ENCODE data around the gene RAPGEF4.

The RAPGEF4 gene

GRCh38 chr2:173075781-173076580 lies 340.3 kb downstream of the RAPGEF4 start, which contains the start of gene MAP3K20:
Gene MAP3K20, plus strand, starts transcription at chr2:173075846. Its CDS starts 15,186 bp downstream, at chr2:173091032.
- H3K9ac ChIP-seq, result peak within 1 kb of the TSS; percentile 93 to 99 (median 97)
- H3K4me1 ChIP-seq, result peaks cover 16 to 34% (median 26%) of the 10 kb centered on the region in 10 experiments
- no peaks in the 10 kb centered on the region for H3K9me3 ChIP-seq (replicated peaks in 1 of 11)
- H3K4me3 ChIP-seq, result peak within 1 kb of the TSS; percentile 77 to 93 (median 85)
- peaks cover 0 to 41% (median 29%) of the 10 kb centered on the region in 11 experiments; a peak in 13 of 22 replicates for H4K20me1 ChIP-seq
- H3K4me2 ChIP-seq, result peak within 1 kb of the TSS; percentile 87 to 98 (median 91)
- no peaks in the 10 kb centered on the region for H3K27me3 ChIP-seq
- no peak for TF ChIP-seq Cebpa-rat (IDR thresholded peaks at IDR 0.05)
- peaks cover 0 to 20% (median 10%) of the 10 kb centered on the region in 11 experiments; a peak in 13 of 22 replicates for H3K36me3 ChIP-seq
- H3K27ac ChIP-seq, result peak within 1 kb of the TSS; percentile 91 to 99 (median 96)

- Histone ChIP-seq H3K9ac (peak overlapping the region; percentile 93 to 99 (median 97)), H3K4me1 (peaks cover 16 to 34% (median 26%) of the 10 kb centered on the region in 10 experiments), H4K20me1 (peaks cover 0 to 49% (median 30%) of the 10 kb centered on the region in 11 experiments; a peak in 15 of 22 replicates), H3K27ac (peak overlapping the region; percentile 91 to 99 (median 96)), H3K4me3 (peak overlapping the region; percentile 77 to 93 (median 85)), H3K36me3 (peaks cover 0 to 27% (median 17%) of the 10 kb centered on the region in 11 experiments; a peak in 19 of 22 replicates), H3K27me3 (no peaks in the 10 kb centered on the region), H3K4me2 (peak overlapping the region; percentile 87 to 98 (median 91)), H3K9me3 (replicated peaks in 1 of 11) (0 out of 22 replicates have a peak, but pooled peaks cover 0 to 7% (median 0%) of the 10 kb centered on the region in 11 experiments)
- TF ChIP-seq Cebpa-rat (IDR thresholded peaks at IDR 0.05), result no peak
Observed at GRCh38 chr2:173076581-173077345, 341.1 kb downstream of the RAPGEF4 start.

- H3K36me3 ChIP-seq, result peaks cover 0 to 36% (median 24%) of the 10 kb centered on the region in 11 experiments; a peak in 19 of 22 replicates
- TF ChIP-seq Cebpa-rat (IDR thresholded peaks at IDR 0.05), result no peak
- peaks cover 16 to 39% (median 26%) of the 10 kb centered on the region in 10 experiments for H3K4me1 ChIP-seq
- H3K4me3 ChIP-seq, result peak overlapping the region in 8 of 10 experiments; percentile 77 to 93 (median 86); a peak in 12 of 20 replicates
- peak overlapping the region in 2 of 11 experiments; percentile 98 to 99; a peak in 4 of 22 replicates for H3K27ac ChIP-seq
- peaks cover 0 to 58% (median 39%) of the 10 kb centered on the region in 11 experiments; a peak in 17 of 22 replicates for H4K20me1 ChIP-seq
- no peaks in the 10 kb centered on the region for H3K27me3 ChIP-seq
- H3K9me3 ChIP-seq (replicated peaks in 1 of 11), result 0 out of 22 replicates have a peak, but pooled peaks cover 0 to 13% (median 0%) of the 10 kb centered on the region in 11 experiments
- H3K4me2 ChIP-seq, result peak overlapping the region; percentile 33 to 98 (median 90); a peak in 21 of 22 replicates
- peak overlapping the region in 5 of 11 experiments; percentile 96 to 99 (median 97); a peak in 10 of 22 replicates for H3K9ac ChIP-seq
Observed at GRCh38 chr2:173077506-173078177, 342.0 kb downstream of the RAPGEF4 start.

- H3K4me3 ChIP-seq, result no peak overlapping the region
- H3K9me3 ChIP-seq (replicated peaks in 1 of 11), result 0 out of 22 replicates have a peak, but pooled peaks cover 0 to 13% (median 0%) of the 10 kb centered on the region in 11 experiments
- H3K36me3 ChIP-seq, result peaks cover 0 to 37% (median 24%) of the 10 kb centered on the region in 11 experiments; a peak in 19 of 22 replicates
- H3K9ac ChIP-seq, result no peak overlapping the region
- peaks cover 0 to 71% (median 52%) of the 10 kb centered on the region in 11 experiments; a peak in 17 of 22 replicates for H4K20me1 ChIP-seq
- no peak overlapping the region for H3K27ac ChIP-seq
- H3K4me2 ChIP-seq, result peak overlapping the region in 5 of 11 experiments; percentile 8 to 98 (median 90); a peak in 6 of 22 replicates
- TF ChIP-seq Cebpa-rat (IDR thresholded peaks at IDR 0.05), result no peak
- H3K4me1 ChIP-seq, result peaks cover 20 to 54% (median 36%) of the 10 kb centered on the region in 10 experiments
- no peaks in the 10 kb centered on the region for H3K27me3 ChIP-seq
Observed at GRCh38 chr2:173079141-173079540, 343.5 kb downstream of the RAPGEF4 start.

- H3K4me3 ChIP-seq, result no peak overlapping the region
- no peak overlapping the region for H3K27ac ChIP-seq
- H3K4me1 ChIP-seq, result peaks cover 15 to 47% (median 30%) of the 10 kb centered on the region in 10 experiments
- TF ChIP-seq Cebpa-rat (IDR thresholded peaks at IDR 0.05), result no peak
- H3K36me3 ChIP-seq, result peaks cover 0 to 37% (median 24%) of the 10 kb centered on the region in 11 experiments; a peak in 19 of 22 replicates
- H3K27me3 ChIP-seq, result no peaks in the 10 kb centered on the region
- 0 out of 22 replicates have a peak, but pooled peaks cover 0 to 13% (median 0%) of the 10 kb centered on the region in 11 experiments for H3K9me3 ChIP-seq (replicated peaks in 1 of 11)
- H4K20me1 ChIP-seq, result peaks cover 0 to 79% (median 60%) of the 10 kb centered on the region in 11 experiments; a peak in 18 of 22 replicates
- H3K4me2 ChIP-seq, result no peak overlapping the region
- no peak overlapping the region for H3K9ac ChIP-seq
Observed at GRCh38 chr2:173079973-173080860, 344.6 kb downstream of the RAPGEF4 start.

- Histone ChIP-seq H3K36me3 (peaks cover 8 to 53% (median 32%) of the 10 kb centered on the region in 11 experiments; a peak in 21 of 22 replicates), H3K9ac (no peak overlapping the region), H3K4me3 (no peak overlapping the region), H3K9me3 (replicated peaks in 1 of 11) (0 out of 22 replicates have a peak, but pooled peaks cover 0 to 8% (median 0%) of the 10 kb centered on the region in 11 experiments), H4K20me1 (peaks cover 16 to 97% (median 72%) of the 10 kb centered on the region in 11 experiments; a peak in 20 of 22 replicates), H3K27ac (no peak overlapping the region), H3K4me1 (peaks cover 0 to 34% (median 11%) of the 10 kb centered on the region in 10 experiments; a peak in 15 of 20 replicates), H3K27me3 (no peaks in the 10 kb centered on the region), H3K4me2 (peak overlapping the region in 2 of 11 experiments; percentile 28 to 53; a peak in 4 of 22 replicates)
- no peak for TF ChIP-seq Cebpa-rat (IDR thresholded peaks at IDR 0.05)
Observed at GRCh38 chr2:173086518-173087213, 351.0 kb downstream of the RAPGEF4 start.

All from BLaER1 treated with 17β-estradiol and CSF1 and Interleukin-3, amounts not matched to agents 10 nM and 100 nM (cell line).